HCT116 (cell line): ENCODE measurements around the gene SLFN11. TPM values are rescaled to one million over a fixed set of nuclear protein-coding genes. Genes with fewer than 3 reads are reported as not detected.

ENCODE experiments used
- ATAC-seq: fragments of 200-7000 bp; cut with Tn5 transposase; 2 replicates; pipeline ENCODE4 v1.9.1; 2020; ENCODE audit warnings: mild to moderate bottlenecking, moderate library complexity
- BruUV-seq: library from RNA; stranded (reverse); fragments of 400-500 nt; replicated peaks from 2 replicates; lab custom pipeline; 2021; lab: Mats Ljungman, UMichigan
- CTCF ChIA-PET: fragments of 300-600 bp; sonication (Branson Sonifier 250); formaldehyde crosslinking; loops from one replicate; lab custom pipeline; 2021; ENCODE audit warnings: antibody characterized with exemption; lab: Charles Lee
- POLR2A ChIA-PET: fragments of 300-600, 350-600 bp; sonication (Branson Sonifier 250); formaldehyde crosslinking; loops from one replicate; lab custom pipeline; 2021; ENCODE audit warnings: antibody characterized with exemption; lab: Charles Lee
- RAD21 ChIA-PET, 2 experiments: fragments of 300-600 bp; sonication (Branson Sonifier 250); formaldehyde crosslinking; loops; one replicate each; lab custom pipeline; 2023; ENCODE audit warnings: low total read pairs in 2 of 2; ENCODE audit not compliant: uncharacterized antibody in 2 of 2, unreplicated experiment in 2 of 2, low non-redundant PET in 1 of 2; lab: Charles Lee
- DNase-seq: peaks from one replicate; pipeline ENCODE4 v3.0.0-alpha.2; 2010; ENCODE audit warnings: low read depth, low spot score
- H2AFZ ChIP-seq: fragments of 200-600 bp; shearing (Covaris generic), sonication (generic); 2 replicates; pipeline ENCODE4 v1.6.1; 2017; ENCODE audit warnings: low read depth, mixed run types, mixed read lengths, antibody characterized with exemption, low read length; ENCODE audit not compliant: poor library complexity, severe bottlenecking
- H3K27ac ChIP-seq: 2 replicates; pipeline ENCODE4 v1.5.1; 2012; ENCODE audit warnings: low read depth, low read length
- H3K27me3 ChIP-seq: fragments of 200-600 bp; sonication (generic); 2 replicates; pipeline ENCODE4 v1.6.1; 2016; ENCODE audit warnings: mixed run types, low read length, mixed read lengths; ENCODE audit not compliant: insufficient read depth
- H3K36me3 ChIP-seq, 2 experiments: fragments of 200-500 bp in 1 of 2; fragments of 200-600 bp in 1 of 2; sonication (Bioruptor generic) in 1 of 2; sonication (generic) in 1 of 2; 2 replicates each; pipeline versions ENCODE4 v1.5.1 to v1.6.1; 2014 to 2016; ENCODE audit warnings: low read length in 2 of 2, inconsistent platforms in 1 of 2, mixed read lengths in 1 of 2, mixed run types in 1 of 2; ENCODE audit not compliant: insufficient read depth in 2 of 2, control insufficient read depth in 1 of 2
- H3K4me1 ChIP-seq, 2 experiments: fragments of 200-600 bp in 1 of 2; sonication (generic) in 1 of 2; 2 replicates each; pipeline versions ENCODE4 v1.5.1 to v1.6.1; 2012 to 2017; ENCODE audit warnings: low read length in 2 of 2, inconsistent platforms in 1 of 2, mild to moderate bottlenecking in 1 of 2, mixed read lengths in 1 of 2, mixed run types in 1 of 2, moderate library complexity in 1 of 2; ENCODE audit not compliant: insufficient read depth in 2 of 2, control insufficient read depth in 1 of 2
- H3K4me2 ChIP-seq: fragments of 200-600 bp; sonication (generic); 2 replicates; pipeline ENCODE4 v1.6.1; 2017; ENCODE audit warnings: mixed run types, low read length, mixed read lengths
- H3K4me3 ChIP-seq, 2 experiments: fragments of 200-600 bp in 1 of 2; sonication (generic) in 1 of 2; replicated peaks in 1 of 2; 2 replicates each; pipeline ENCODE4 v1.5.1; 2011 to 2016; ENCODE audit warnings: low read length in 2 of 2, control low read depth in 1 of 2, low read depth in 1 of 2, mild to moderate bottlenecking in 1 of 2, mixed read lengths in 1 of 2, mixed run types in 1 of 2
- H3K79me2 ChIP-seq: fragments of 200-600 bp; sonication (generic); 2 replicates; pipeline ENCODE4 v1.6.1; 2017; ENCODE audit warnings: mild to moderate bottlenecking, mixed run types, low read length, moderate library complexity, mixed read lengths; ENCODE audit not compliant: insufficient read depth
- H3K9ac ChIP-seq: fragments of 200-600 bp; sonication (generic); 2 replicates; pipeline ENCODE4 v1.6.1; 2016; ENCODE audit warnings: low read length, mixed read lengths
- H3K9me2 ChIP-seq: fragments of 200-600 bp; sonication (generic), shearing (Covaris generic); 2 replicates; pipeline ENCODE4 v1.6.1; 2017; ENCODE audit warnings: mixed run types, mild to moderate bottlenecking, moderate library complexity; ENCODE audit not compliant: insufficient read depth
- H3K9me3 ChIP-seq, 2 experiments: fragments of 200-500 bp in 1 of 2; fragments of 200-600 bp in 1 of 2; sonication (Bioruptor generic) in 1 of 2; sonication (generic) in 1 of 2; 2 replicates each; pipeline ENCODE4 v1.6.1; 2014 to 2017; ENCODE audit warnings: low read length in 2 of 2, mixed read lengths in 2 of 2, inconsistent platforms in 1 of 2, low read depth in 1 of 2, mild to moderate bottlenecking in 1 of 2, mixed run types in 1 of 2, moderate library complexity in 1 of 2; ENCODE audit not compliant: control insufficient read depth in 1 of 2, insufficient read depth in 1 of 2
- H4K20me1 ChIP-seq: fragments of 200-600 bp; sonication (generic), shearing (Covaris generic); 2 replicates; pipeline ENCODE4 v1.6.1; 2017; ENCODE audit warnings: mixed run types, mild to moderate bottlenecking, moderate library complexity; ENCODE audit not compliant: insufficient read depth
- ATF3 ChIP-seq: IDR thresholded peaks from 2 replicates; pipeline ENCODE4 v1.6.1; 2012
- CBX3 ChIP-seq: IDR thresholded peaks from 2 replicates; pipeline ENCODE4 v1.6.1; 2012; ENCODE audit warnings: low read depth
- ELF1 ChIP-seq: IDR thresholded peaks from 2 replicates; pipeline ENCODE4 v1.6.1; 2012; ENCODE audit warnings: low read depth, borderline replicate concordance
- FOSL1 ChIP-seq: IDR thresholded peaks from 2 replicates; pipeline ENCODE4 v1.6.1; 2012; ENCODE audit warnings: low read depth
- JUND ChIP-seq: IDR thresholded peaks from 2 replicates; pipeline ENCODE4 v1.6.1; 2012
- POLR2AphosphoS5 ChIP-seq: IDR thresholded peaks from 2 replicates; pipeline ENCODE4 v1.6.1; 2011; ENCODE audit warnings: mild to moderate bottlenecking, low read depth, low read length, moderate library complexity
- RAD21 ChIP-seq: IDR thresholded peaks from 2 replicates; pipeline ENCODE4 v1.6.1; 2012; ENCODE audit warnings: low read depth, mild to moderate bottlenecking
- SRF ChIP-seq: IDR thresholded peaks from 2 replicates; pipeline ENCODE4 v1.6.1; 2012; ENCODE audit warnings: low read depth
- TCF7L2 ChIP-seq: IDR thresholded peaks from 2 replicates; pipeline ENCODE4 v1.7.0; 2011; ENCODE audit warnings: borderline replicate concordance, inconsistent platforms; ENCODE audit not compliant: insufficient read depth, insufficient read length; ENCODE audit errors: extremely low read depth
- YY1 ChIP-seq: IDR thresholded peaks from 2 replicates; pipeline ENCODE4 v1.6.1; 2011; ENCODE audit warnings: low read length, low read depth, moderate library complexity, mild to moderate bottlenecking; ENCODE audit not compliant: insufficient replicate concordance; ENCODE audit errors: extremely low read depth
- ZBTB33 ChIP-seq: IDR thresholded peaks from 2 replicates; pipeline ENCODE4 v1.6.1; 2011; ENCODE audit warnings: mild to moderate bottlenecking, low read length, moderate library complexity; ENCODE audit not compliant: insufficient replicate concordance; ENCODE audit errors: extremely low read depth
- intact Hi-C: fragments of 100-400 bp; cut with micrococcal nuclease; formaldehyde crosslinking; loops from 2 replicates; pipeline ENCODE4 v1.10.0; 2022
- total RNA-seq: library from RNA; stranded (reverse); gene quantifications from one replicate; pipeline ENCODE4 v1.2.1, GENCODE V29; 2021; ENCODE audit not compliant: unreplicated experiment
- TF ChIP-seq, protein P1 (sequence below): IDR thresholded peaks from 2 replicates; pipeline ENCODE4 v1.6.1; 2012; ENCODE audit warnings: low read depth
- TF ChIP-seq, protein P2 (sequence below): IDR thresholded peaks from 2 replicates; pipeline ENCODE4 v1.6.1; 2012

SLFN11 gene
- total RNA-seq, 1 experiment from 2014 or later: not detected

DNA sequence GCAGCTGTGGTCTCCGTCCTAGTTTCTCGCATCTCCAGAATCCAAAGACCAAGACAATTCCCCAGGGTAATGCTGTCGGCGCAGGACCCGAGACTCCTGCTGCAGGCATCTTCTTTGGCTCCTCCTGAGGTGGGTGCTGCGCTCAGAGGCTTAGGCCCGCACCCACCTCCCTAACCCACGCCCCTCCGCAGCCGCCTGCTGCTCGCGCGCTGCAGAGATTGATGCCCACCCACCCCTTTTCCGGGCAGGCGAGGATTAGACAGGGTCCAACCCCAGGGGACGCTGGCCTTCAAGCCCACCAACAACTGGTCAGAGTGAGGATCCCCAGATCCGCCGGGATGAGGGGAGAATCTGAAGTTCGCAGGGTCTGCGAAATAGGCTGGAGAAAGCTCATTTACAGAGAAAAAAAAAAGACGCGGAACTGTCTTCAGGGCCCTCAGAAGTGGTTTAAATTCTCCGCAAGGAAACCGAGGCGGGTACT lies 27.9 kb downstream of the SLFN11 start:
- Histone ChIP-seq H3K9ac (no peak overlapping the region), H3K27me3 (peaks cover 28% of the 10 kb centered on the region; the same call in 1 of the 2 replicates), H3K9me3 (no peaks in the 10 kb centered on the region; a peak in 1 of 4 replicates), H3K4me1 (no peaks in the 10 kb centered on the region), H3K4me3 (no peak overlapping the region), H3K79me2 (no peaks in the 10 kb centered on the region), H3K4me2 (no peak overlapping the region), H2AFZ (no peak overlapping the region), H3K36me3 (no peaks in the 10 kb centered on the region), H3K27ac (no peak overlapping the region), H4K20me1 (no peaks in the 10 kb centered on the region), H3K9me2 (no peaks in the 10 kb centered on the region)
- intact Hi-C loops: no loop called here
- TF ChIP-seq, protein P1, sequence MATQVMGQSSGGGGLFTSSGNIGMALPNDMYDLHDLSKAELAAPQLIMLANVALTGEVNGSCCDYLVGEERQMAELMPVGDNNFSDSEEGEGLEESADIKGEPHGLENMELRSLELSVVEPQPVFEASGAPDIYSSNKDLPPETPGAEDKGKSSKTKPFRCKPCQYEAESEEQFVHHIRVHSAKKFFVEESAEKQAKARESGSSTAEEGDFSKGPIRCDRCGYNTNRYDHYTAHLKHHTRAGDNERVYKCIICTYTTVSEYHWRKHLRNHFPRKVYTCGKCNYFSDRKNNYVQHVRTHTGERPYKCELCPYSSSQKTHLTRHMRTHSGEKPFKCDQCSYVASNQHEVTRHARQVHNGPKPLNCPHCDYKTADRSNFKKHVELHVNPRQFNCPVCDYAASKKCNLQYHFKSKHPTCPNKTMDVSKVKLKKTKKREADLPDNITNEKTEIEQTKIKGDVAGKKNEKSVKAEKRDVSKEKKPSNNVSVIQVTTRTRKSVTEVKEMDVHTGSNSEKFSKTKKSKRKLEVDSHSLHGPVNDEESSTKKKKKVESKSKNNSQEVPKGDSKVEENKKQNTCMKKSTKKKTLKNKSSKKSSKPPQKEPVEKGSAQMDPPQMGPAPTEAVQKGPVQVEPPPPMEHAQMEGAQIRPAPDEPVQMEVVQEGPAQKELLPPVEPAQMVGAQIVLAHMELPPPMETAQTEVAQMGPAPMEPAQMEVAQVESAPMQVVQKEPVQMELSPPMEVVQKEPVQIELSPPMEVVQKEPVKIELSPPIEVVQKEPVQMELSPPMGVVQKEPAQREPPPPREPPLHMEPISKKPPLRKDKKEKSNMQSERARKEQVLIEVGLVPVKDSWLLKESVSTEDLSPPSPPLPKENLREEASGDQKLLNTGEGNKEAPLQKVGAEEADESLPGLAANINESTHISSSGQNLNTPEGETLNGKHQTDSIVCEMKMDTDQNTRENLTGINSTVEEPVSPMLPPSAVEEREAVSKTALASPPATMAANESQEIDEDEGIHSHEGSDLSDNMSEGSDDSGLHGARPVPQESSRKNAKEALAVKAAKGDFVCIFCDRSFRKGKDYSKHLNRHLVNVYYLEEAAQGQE: no peak
- TF ChIP-seq SRF (no peak), YY1 (no peak), RAD21 (no peak), JUND (no peak), ATF3 (no peak), ELF1 (no peak), POLR2AphosphoS5 (no peak), FOSL1 (no peak), TCF7L2 (no peak), CBX3 (no peak), ZBTB33 (no peak)
- TF ChIP-seq, protein P2, sequence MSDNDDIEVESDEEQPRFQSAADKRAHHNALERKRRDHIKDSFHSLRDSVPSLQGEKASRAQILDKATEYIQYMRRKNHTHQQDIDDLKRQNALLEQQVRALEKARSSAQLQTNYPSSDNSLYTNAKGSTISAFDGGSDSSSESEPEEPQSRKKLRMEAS: no peak
- CTCF ChIA-PET: no interaction called here
- no TSS peak for BruUV-seq
- ATAC-seq (no peak), DNase-seq (no peak)
- RAD21 ChIA-PET: no interaction called here
- POLR2A ChIA-PET: no interaction called here
